Rectal smooth muscle tissue (tissue), 1 donor: ENCODE data around the gene SLC38A3.
"Not testable (repeated sequence)": the region's sequence is repeated elsewhere in the genome, so short reads cannot be mapped to it uniquely, and the experiment has no call there.

Experiments
- H3K27ac ChIP-seq: one replicate; pipeline ENCODE4 v1.7.0; 2013; ENCODE audit warnings: low read depth, low read length, inconsistent platforms
- H3K27me3 ChIP-seq: one replicate; pipeline ENCODE4 v1.7.0; 2013; ENCODE audit warnings: low read length; ENCODE audit not compliant: control insufficient read depth, insufficient read depth
- H3K36me3 ChIP-seq: one replicate; pipeline ENCODE4 v1.7.0; 2013; ENCODE audit warnings: low read length; ENCODE audit not compliant: control insufficient read depth, insufficient read depth
- H3K4me1 ChIP-seq: one replicate; pipeline ENCODE4 v1.7.0; 2013; ENCODE audit warnings: low read length; ENCODE audit not compliant: control insufficient read depth, insufficient read depth
- H3K4me3 ChIP-seq: one replicate; pipeline ENCODE4 v1.7.0; 2013; ENCODE audit warnings: low read length
- H3K9ac ChIP-seq: one replicate; pipeline ENCODE4 v1.7.0; 2013; ENCODE audit warnings: low read length

SLC38A3 gene

GRCh38 chr3:50201573-50202315 lies 3.3 kb upstream of the SLC38A3 start:
- H3K4me1 ChIP-seq = peaks cover 4% of the 10 kb centered on the region
- H3K9ac ChIP-seq = no peak overlapping the region
- no peak overlapping the region for H3K4me3 ChIP-seq
- H3K27ac ChIP-seq = no peak overlapping the region
- H3K27me3 ChIP-seq = peaks cover 37% of the 10 kb centered on the region
- H3K36me3 ChIP-seq = no peaks in the 10 kb centered on the region

GRCh38 chr3:50202353-50203112 lies 2.5 kb upstream of the SLC38A3 start:
- H3K4me1 ChIP-seq = peaks cover 4% of the 10 kb centered on the region
- no peak overlapping the region for H3K27ac ChIP-seq
- H3K27me3 ChIP-seq = peaks cover 37% of the 10 kb centered on the region
- no peaks in the 10 kb centered on the region for H3K36me3 ChIP-seq
- H3K9ac ChIP-seq = no peak overlapping the region
- H3K4me3 ChIP-seq = no peak overlapping the region

- no peak overlapping the region for H3K27ac ChIP-seq
Observed at GRCh38 chr3:50203113-50203808, 1.8 kb upstream of the SLC38A3 start.

GRCh38 chr3:50203809-50204803 lies 965 bp upstream of the SLC38A3 start:
- no peak overlapping the region for H3K27ac ChIP-seq
- no peak overlapping the region for H3K4me3 ChIP-seq
- no peaks in the 10 kb centered on the region for H3K36me3 ChIP-seq
- peaks cover 37% of the 10 kb centered on the region for H3K27me3 ChIP-seq
- H3K9ac ChIP-seq = no peak overlapping the region
- peaks cover 4% of the 10 kb centered on the region for H3K4me1 ChIP-seq

More at GRCh38 chr3:50203113-50203808, 1.8 kb upstream of the SLC38A3 start:
- Histone ChIP-seq H3K36me3 (no peaks in the 10 kb centered on the region), H3K4me3 (no peak overlapping the region), H3K27me3 (peaks cover 37% of the 10 kb centered on the region), H3K9ac (no peak overlapping the region), H3K4me1 (peaks cover 4% of the 10 kb centered on the region)

GRCh38 chr3:50205413-50206276 lies 574 bp downstream of the SLC38A3 start:
- Histone ChIP-seq H3K4me3 (peak overlapping the region; percentile 47), H3K27ac (no peak overlapping the region), H3K9ac (no peak overlapping the region), H3K27me3 (peaks cover 37% of the 10 kb centered on the region), H3K36me3 (no peaks in the 10 kb centered on the region), H3K4me1 (peaks cover 4% of the 10 kb centered on the region)

GRCh38 chr3:50207359-50208042 lies 2.4 kb downstream of the SLC38A3 start:
- Histone ChIP-seq H3K4me3 (no peak overlapping the region), H3K4me1 (peaks cover 4% of the 10 kb centered on the region), H3K36me3 (no peaks in the 10 kb centered on the region), H3K27me3 (peaks cover 25% of the 10 kb centered on the region), H3K9ac (no peak overlapping the region), H3K27ac (no peak overlapping the region)

GRCh38 chr3:50208677-50209344 lies 3.7 kb downstream of the SLC38A3 start:
- peaks cover 4% of the 10 kb centered on the region for H3K4me1 ChIP-seq
- peaks cover 19% of the 10 kb centered on the region for H3K27me3 ChIP-seq
- H3K4me3 ChIP-seq = no peak overlapping the region
- no peak overlapping the region for H3K27ac ChIP-seq
- H3K9ac ChIP-seq = no peak overlapping the region
- H3K36me3 ChIP-seq = no peaks in the 10 kb centered on the region

- Histone ChIP-seq H3K4me3 (no peak overlapping the region), H3K9ac (no peak overlapping the region), H3K27ac (no peak overlapping the region), H3K4me1 (peaks cover 4% of the 10 kb centered on the region), H3K27me3 (peaks cover 9% of the 10 kb centered on the region), H3K36me3 (no peaks in the 10 kb centered on the region)
Observed at GRCh38 chr3:50210176-50210509, 5.1 kb downstream of the SLC38A3 start.

- Histone ChIP-seq H3K4me3 (no peak overlapping the region), H3K27me3 (peaks cover 6% of the 10 kb centered on the region), H3K9ac (no peak overlapping the region), H3K36me3 (no peaks in the 10 kb centered on the region), H3K4me1 (no peaks in the 10 kb centered on the region), H3K27ac (no peak overlapping the region)
Observed at GRCh38 chr3:50210510-50211367, 5.7 kb downstream of the SLC38A3 start.

- H3K4me1 ChIP-seq, H3K36me3 ChIP-seq, H3K27ac ChIP-seq, H3K27me3 ChIP-seq, H3K4me3 ChIP-seq, H3K9ac ChIP-seq: not testable (repeated sequence)
Observed at GRCh38 chr3:50211368-50211717, 6.3 kb downstream of the SLC38A3 start.
